Ovary (tissue), 9 donors: ENCODE data around the gene LPAR5. TPM values are rescaled to one million over a fixed set of nuclear protein-coding genes. Genes with fewer than 3 reads are reported as not detected.

Experiments
- DNase-seq, 5 donors: peaks; one replicate each; pipeline ENCODE4 v3.0.0-alpha.2; 2019 to 2020
- H3K27ac ChIP-seq, 2 donors: fragments of 200-600 bp; one replicate each; pipeline versions ENCODE4 v1.5.1 to v1.8.0; 2019 to 2022
- H3K27me3 ChIP-seq: fragments of 200-600 bp; one replicate; pipeline ENCODE4 v1.8.0; 2022
- H3K36me3 ChIP-seq: fragments of 200-600 bp; sonication (generic); one replicate; pipeline ENCODE4 v1.5.1; 2019
- H3K4me1 ChIP-seq: one replicate; pipeline ENCODE4 v1.8.1; 2013; ENCODE audit warnings: mild to moderate bottlenecking, moderate library complexity; ENCODE audit not compliant: insufficient read depth
- H3K4me3 ChIP-seq: fragments of 200-600 bp; sonication (generic); one replicate; pipeline ENCODE4 v1.5.1; 2017
- H3K9me3 ChIP-seq, 2 donors: fragments of 200-600 bp in 1 of 2; sonication (generic) in 1 of 2; one replicate each; pipeline versions ENCODE4 v1.5.1 to v1.8.1; 2013 to 2019; ENCODE audit warnings: mild to moderate bottlenecking in 1 of 2, moderate library complexity in 1 of 2
- EP300 ChIP-seq: sonication (generic); formaldehyde crosslinking; IDR thresholded peaks from one replicate; pipeline ENCODE4 v1.6.1; 2017; ENCODE audit warnings: antibody characterized with exemption
- POLR2A ChIP-seq: fragments of 450-650 bp; IDR thresholded peaks from one replicate; pipeline ENCODE4 v1.6.1; 2017; ENCODE audit warnings: antibody characterized with exemption, mild to moderate bottlenecking, moderate library complexity
- WGBS, 3 donors: extraction: QIAGEN DNeasy Blood & Tissue Kit in 1 of 3; methylation state at CpG; one replicate each; pipeline versions ENCODE4 v1.1.5 to v1.1.7; 2013 to 2017; 5-methylcytosine and 5-hydroxymethylcytosine counted together
- intact Hi-C, 4 donors: fragments of 100-400 bp; cut with DNase I; formaldehyde crosslinking; loops; one replicate each; pipeline versions ENCODE4 v1.11.0 to v1.15.1; 2022 to 2023
- polyA plus RNA-seq, 2 donors: library from polyadenylated mRNA; stranded (reverse); fragments of 200-250 nt in 1 of 2; fragments of 350-450 nt in 1 of 2; fragmentation: Illumina TruSeq in 1 of 2; extraction: RNeasy Lipid Tissue Mini Kit (QIAGEN cat#74804) in 1 of 2; gene quantifications; one replicate each; pipeline ENCODE4 v1.2.3, GENCODE V29; 2013 to 2014
- total RNA-seq, 7 donors: library from RNA; depleted of rRNA in 2 of 7; stranded (reverse); fragments of >200 nt in 2 of 7; fragmentation: NEBNext Ultra II Directional in 3 of 7; extraction: Animal tissue kit (Norgen Biotek cat#: 25700) in 3 of 7; gene quantifications; one replicate each; pipeline versions ENCODE4 v1.1.0 to v1.2.4, GENCODE V29; 2016 to 2023
- TF ChIP-seq, protein P1 (sequence below), 3 donors: fragments of 450-650 bp in 2 of 3; fragments of 200-600 bp in 1 of 3; IDR thresholded peaks; one replicate each; pipeline versions ENCODE4 v1.5.1 to v1.8.0; 2016 to 2022; ENCODE audit warnings: antibody characterized with exemption in 3 of 3, mild to moderate bottlenecking in 1 of 3
- donor health status: DM: no; HTN: no; CAD: no; lungs with moderate emphysema.
- donor health status: DM: no; HTN: no; CAD: no.
- donor health status: Bipolar disorder and iron deficiency.
- donor health status: DM: yes; HTN: yes; CAD: no.
- donor health status: DM: no; HTN: no; CAD: no.
- donor health status: DM: yes; HTN: yes; CAD: no.

Gene LPAR5
- total and polyA plus RNA-seq, 9 donors = 0.57 to 2.6 (median 1.3) TPM

DNA sequence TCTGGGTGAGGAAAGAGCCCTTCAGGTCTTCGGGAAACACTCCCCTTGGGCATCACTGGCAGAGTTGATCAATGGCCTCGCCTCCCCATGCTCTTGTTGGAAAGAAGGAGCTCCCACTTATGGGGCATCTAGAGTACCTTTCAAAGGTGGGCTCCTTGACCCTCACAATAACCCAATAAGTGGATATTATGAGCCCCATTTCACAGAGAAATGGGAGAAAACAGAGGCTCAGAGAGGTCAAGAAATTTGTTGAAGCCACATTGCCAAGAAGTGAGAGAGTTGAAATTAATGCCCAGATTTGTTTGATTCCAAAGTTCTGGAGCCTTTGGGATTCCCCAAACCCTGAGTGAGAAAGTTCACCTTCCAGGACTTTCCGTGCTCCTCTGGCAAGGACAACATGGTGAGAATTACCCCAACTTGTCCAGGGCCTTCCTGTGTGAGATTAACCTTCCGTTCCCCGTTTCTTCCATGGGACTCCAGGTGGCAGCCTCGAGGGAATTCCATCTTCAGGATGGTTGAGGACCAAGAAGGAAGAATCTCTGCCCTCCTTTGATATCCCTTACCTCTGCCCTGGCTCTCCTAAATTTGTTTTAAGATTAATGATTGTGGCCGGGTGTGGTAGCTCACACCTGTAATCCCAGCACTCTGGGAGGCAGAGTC is 21.1 kb downstream of the LPAR5 start:
- WGBS, 3 donors = 66 to 77% (median 66%) methylated on average over 7 of the region's 7 CpGs
- TF ChIP-seq EP300 (no peak), POLR2A (no peak)
- TF ChIP-seq, protein P1, sequence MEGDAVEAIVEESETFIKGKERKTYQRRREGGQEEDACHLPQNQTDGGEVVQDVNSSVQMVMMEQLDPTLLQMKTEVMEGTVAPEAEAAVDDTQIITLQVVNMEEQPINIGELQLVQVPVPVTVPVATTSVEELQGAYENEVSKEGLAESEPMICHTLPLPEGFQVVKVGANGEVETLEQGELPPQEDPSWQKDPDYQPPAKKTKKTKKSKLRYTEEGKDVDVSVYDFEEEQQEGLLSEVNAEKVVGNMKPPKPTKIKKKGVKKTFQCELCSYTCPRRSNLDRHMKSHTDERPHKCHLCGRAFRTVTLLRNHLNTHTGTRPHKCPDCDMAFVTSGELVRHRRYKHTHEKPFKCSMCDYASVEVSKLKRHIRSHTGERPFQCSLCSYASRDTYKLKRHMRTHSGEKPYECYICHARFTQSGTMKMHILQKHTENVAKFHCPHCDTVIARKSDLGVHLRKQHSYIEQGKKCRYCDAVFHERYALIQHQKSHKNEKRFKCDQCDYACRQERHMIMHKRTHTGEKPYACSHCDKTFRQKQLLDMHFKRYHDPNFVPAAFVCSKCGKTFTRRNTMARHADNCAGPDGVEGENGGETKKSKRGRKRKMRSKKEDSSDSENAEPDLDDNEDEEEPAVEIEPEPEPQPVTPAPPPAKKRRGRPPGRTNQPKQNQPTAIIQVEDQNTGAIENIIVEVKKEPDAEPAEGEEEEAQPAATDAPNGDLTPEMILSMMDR (IDR thresholded peaks at IDR 0.05) = no peak

GRCh38 chr12:6613776-6614512 is 21.8 kb downstream of the LPAR5 start:
- H3K4me3 ChIP-seq = no peak overlapping the region
- intact Hi-C loops = loop anchor here in 2 of 4 donors (10.0 kb wide), 2 partner anchors 51 to 71 kb away; partner anchors contain the start of genes ING4 (in 1 of the 2) and ZNF384 (in 1 of the 2)

More for the DNA sequence above, 21.1 kb downstream of the LPAR5 start:
- no peaks in the 10 kb centered on the region for H3K36me3 ChIP-seq
- peak overlapping the region; percentile 87 to 93 for H3K27ac ChIP-seq
- H3K4me3 ChIP-seq = no peak overlapping the region
- intact Hi-C loops = loop anchor here in 3 of 4 donors (5.0 to 10.0 kb wide), 5 partner anchors 48 to 213 kb away; partner anchors contain the start of genes ING4 (in 2 of the 3), P3H3 (in 1 of the 3) and ZNF384 (in 1 of the 3)
- no peaks in the 10 kb centered on the region for H3K27me3 ChIP-seq
- H3K4me1 ChIP-seq = peaks cover 4% of the 10 kb centered on the region
- no peaks in the 10 kb centered on the region for H3K9me3 ChIP-seq
- peak in 1 of 5 donors; percentile 41 for DNase-seq

GRCh38 chr12:6613015-6613775 is 22.6 kb downstream of the LPAR5 start:
- peak; percentile 89 to 94 (median 92) for DNase-seq
- H3K9me3 ChIP-seq = no peaks in the 10 kb centered on the region
- peak overlapping the region; percentile 92 to 93 for H3K27ac ChIP-seq
- H3K4me1 ChIP-seq = peaks cover 4% of the 10 kb centered on the region
- intact Hi-C loops = loop anchor here in 2 of 4 donors (10.0 kb wide), 2 partner anchors 52 to 72 kb away; partner anchors contain the start of genes ING4 (in 1 of the 2) and ZNF384 (in 1 of the 2)
- H3K36me3 ChIP-seq = no peaks in the 10 kb centered on the region
- TF ChIP-seq EP300 (no peak), POLR2A (peak; percentile 39)
- TF ChIP-seq, protein P1 (IDR thresholded peaks at IDR 0.05) = peak in 1 of 3 donors; percentile 24
- 2 to 6% (median 3%) methylated on average over 17 of the region's 17 CpGs for WGBS, 3 donors
- no peaks in the 10 kb centered on the region for H3K27me3 ChIP-seq
- peak overlapping the region; percentile 26 for H3K4me3 ChIP-seq

More at GRCh38 chr12:6613776-6614512, 21.8 kb downstream of the LPAR5 start:
- DNase-seq = peak; percentile 94 to 97 (median 97)
- Histone ChIP-seq H3K27ac (peak overlapping the region; percentile 87 to 93), H3K27me3 (no peaks in the 10 kb centered on the region), H3K9me3 (no peaks in the 10 kb centered on the region), H3K36me3 (no peaks in the 10 kb centered on the region), H3K4me1 (peaks cover 4% of the 10 kb centered on the region)
- TF ChIP-seq, protein P1 (IDR thresholded peaks at IDR 0.05) = no peak
- TF ChIP-seq EP300 (no peak), POLR2A (no peak)
- WGBS, 3 donors = 4 to 5% (median 5%) methylated on average over 21 of the region's 21 CpGs

GRCh38 chr12:6612652-6613014 is 23.1 kb downstream of the LPAR5 start:
- WGBS, 3 donors = 25 to 36% (median 36%) methylated on average over 5 to 7 of the region's 7 CpGs
- no peak for TF ChIP-seq EP300
- TF ChIP-seq, protein P1 (IDR thresholded peaks at IDR 0.05) = no peak
- no peak for TF ChIP-seq POLR2A
- no peaks in the 10 kb centered on the region for H3K9me3 ChIP-seq
- H3K27ac ChIP-seq = peak overlapping the region; percentile 92 to 93
- H3K4me3 ChIP-seq = peak overlapping the region; percentile 26
- no peak for DNase-seq
- intact Hi-C loops = loop anchor here in 2 of 4 donors (10.0 kb wide), 2 partner anchors 52 to 72 kb away; partner anchors contain the start of genes ING4 (in 1 of the 2) and ZNF384 (in 1 of the 2)
- no peaks in the 10 kb centered on the region for H3K36me3 ChIP-seq
- no peaks in the 10 kb centered on the region for H3K27me3 ChIP-seq
- H3K4me1 ChIP-seq = peaks cover 4% of the 10 kb centered on the region
